Astrocyte of the cerebellum (primary cell): ENCODE measurements around the gene COA1.

ENCODE experiments used
- DNase-seq: peaks from one replicate; pipeline ENCODE4 v3.0.0-alpha.2; 2011; ENCODE audit warnings: low read depth
- H3K4me3 ChIP-seq: 2 replicates; pipeline ENCODE4 v1.5.1; 2011; ENCODE audit warnings: mild to moderate bottlenecking, low read depth, low read length, moderate library complexity
- in situ Hi-C: cut with HindIII; loops from 2 replicates; pipeline ENCODE4 v1.10.0; 2017; ENCODE audit warnings: low sequenced_read_pairs
- TF ChIP-seq, protein P1 (sequence below): IDR thresholded peaks from 2 replicates; pipeline ENCODE4 v1.5.1; 2012; ENCODE audit warnings: low read length, low read depth, moderate library complexity, mild to moderate bottlenecking; ENCODE audit errors: missing control alignments

The COA1 gene

DNA sequence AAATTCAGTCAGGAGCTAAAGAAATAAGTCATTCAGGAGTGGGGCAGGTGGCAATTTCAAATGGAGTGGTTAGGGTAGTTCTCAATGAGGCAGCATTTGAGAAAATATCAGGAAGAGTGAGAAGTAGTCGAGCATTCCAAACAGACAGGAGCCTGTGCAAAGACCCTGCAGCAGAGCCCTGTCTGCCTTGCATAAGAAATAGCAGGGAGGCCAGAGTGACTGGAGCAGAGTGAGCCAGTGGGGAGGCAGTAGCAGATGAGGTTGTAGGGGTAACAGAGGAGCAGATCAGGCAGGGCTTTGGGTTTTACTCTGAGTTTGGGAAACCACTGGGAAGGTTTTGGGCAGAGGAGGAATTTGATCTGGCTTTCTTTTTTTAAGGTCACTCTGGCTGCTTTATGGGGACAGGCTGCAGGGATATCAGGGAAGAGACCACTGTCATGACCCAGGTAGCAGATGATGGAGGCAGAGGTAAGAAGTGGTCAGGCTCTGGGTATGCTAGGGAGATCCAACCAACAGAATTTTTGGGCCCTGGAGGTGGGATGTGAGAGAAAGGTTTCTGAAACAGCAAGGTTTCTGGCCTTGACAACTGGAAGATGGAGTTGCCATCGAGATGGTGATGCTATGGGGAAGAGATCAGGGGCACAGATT, 27.9 kb upstream of the COA1 start:
- TF ChIP-seq, protein P1, sequence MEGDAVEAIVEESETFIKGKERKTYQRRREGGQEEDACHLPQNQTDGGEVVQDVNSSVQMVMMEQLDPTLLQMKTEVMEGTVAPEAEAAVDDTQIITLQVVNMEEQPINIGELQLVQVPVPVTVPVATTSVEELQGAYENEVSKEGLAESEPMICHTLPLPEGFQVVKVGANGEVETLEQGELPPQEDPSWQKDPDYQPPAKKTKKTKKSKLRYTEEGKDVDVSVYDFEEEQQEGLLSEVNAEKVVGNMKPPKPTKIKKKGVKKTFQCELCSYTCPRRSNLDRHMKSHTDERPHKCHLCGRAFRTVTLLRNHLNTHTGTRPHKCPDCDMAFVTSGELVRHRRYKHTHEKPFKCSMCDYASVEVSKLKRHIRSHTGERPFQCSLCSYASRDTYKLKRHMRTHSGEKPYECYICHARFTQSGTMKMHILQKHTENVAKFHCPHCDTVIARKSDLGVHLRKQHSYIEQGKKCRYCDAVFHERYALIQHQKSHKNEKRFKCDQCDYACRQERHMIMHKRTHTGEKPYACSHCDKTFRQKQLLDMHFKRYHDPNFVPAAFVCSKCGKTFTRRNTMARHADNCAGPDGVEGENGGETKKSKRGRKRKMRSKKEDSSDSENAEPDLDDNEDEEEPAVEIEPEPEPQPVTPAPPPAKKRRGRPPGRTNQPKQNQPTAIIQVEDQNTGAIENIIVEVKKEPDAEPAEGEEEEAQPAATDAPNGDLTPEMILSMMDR, result no peak
- in situ Hi-C loops, result no loop called here
- no peak for DNase-seq
- H3K4me3 ChIP-seq, result no peak overlapping the region

GRCh38 chr7:43756368-43757072, 27.2 kb upstream of the COA1 start:
- DNase-seq, result peak; percentile 28
- in situ Hi-C loops, result no loop called here
- H3K4me3 ChIP-seq, result no peak overlapping the region
- TF ChIP-seq, protein P1, result no peak

- TF ChIP-seq, protein P1, result no peak
- DNase-seq, result no peak
- in situ Hi-C loops, result no loop called here
- no peak overlapping the region for H3K4me3 ChIP-seq
Observed at GRCh38 chr7:43754596-43754995, 25.3 kb upstream of the COA1 start.

DNA sequence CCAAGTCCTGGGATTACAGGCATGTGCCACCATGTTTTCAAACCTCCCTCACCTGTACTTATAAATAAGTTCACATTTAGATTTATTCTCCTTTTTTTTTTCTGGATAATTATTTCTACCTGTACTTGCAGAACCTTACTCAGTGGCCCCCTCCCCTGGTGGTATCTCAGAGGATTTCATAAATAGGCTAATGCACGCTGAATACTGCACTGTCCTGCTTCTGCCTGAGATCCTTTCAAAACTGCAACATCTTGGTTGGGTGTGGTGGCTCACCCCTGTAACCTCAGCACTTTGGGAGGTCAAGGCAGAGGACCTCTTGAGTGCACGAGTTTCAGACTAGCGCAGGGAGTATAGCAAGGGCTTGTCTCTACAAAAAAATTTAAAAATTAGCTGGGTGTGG, 24.5 kb upstream of the COA1 start:
- no peak overlapping the region for H3K4me3 ChIP-seq
- in situ Hi-C loops, result no loop called here
- no peak for DNase-seq
- TF ChIP-seq, protein P1, result no peak

DNA sequence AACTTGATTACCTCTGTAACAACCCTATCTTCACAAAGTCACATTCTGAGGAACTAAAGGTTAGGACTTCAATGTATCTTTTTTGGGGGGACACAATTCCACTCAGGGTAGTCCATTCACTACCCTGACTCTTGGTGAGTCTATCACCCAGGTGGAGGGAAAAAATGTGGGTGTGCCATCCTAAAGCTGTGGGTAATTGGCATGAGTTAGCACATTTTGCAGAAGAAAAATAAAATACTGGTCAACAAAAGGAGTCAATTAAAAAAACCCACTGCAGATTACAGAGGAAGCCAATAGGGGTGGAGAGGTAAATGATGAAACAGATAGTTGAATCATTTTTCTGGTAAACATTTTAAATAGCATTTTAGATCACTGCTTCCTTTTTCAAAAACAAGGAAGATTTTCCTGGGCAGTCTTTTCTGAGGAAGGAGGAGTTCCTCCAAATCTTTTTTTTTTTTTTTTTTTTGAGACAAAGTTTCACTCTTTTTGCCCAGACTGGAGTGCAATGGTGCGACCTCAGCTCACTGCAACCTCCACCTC, 24.0 kb upstream of the COA1 start:
- in situ Hi-C loops, result no loop called here
- no peak overlapping the region for H3K4me3 ChIP-seq
- TF ChIP-seq, protein P1, result no peak
- no peak for DNase-seq

- no peak overlapping the region for H3K4me3 ChIP-seq
- TF ChIP-seq, protein P1, result no peak
- no peak for DNase-seq
- in situ Hi-C loops, result no loop called here
Observed at GRCh38 chr7:43752411-43752810, 23.1 kb upstream of the COA1 start.
